ENCODE measurements around the gene SDHAF2. TPM values are rescaled to one million over a fixed set of nuclear protein-coding genes. Genes with fewer than 3 reads are reported as not detected.

Gene SDHAF2
- polyA plus RNA-seq, 3 donors, result 45.5 to 70.2 (median 64.8) TPM

DNA sequence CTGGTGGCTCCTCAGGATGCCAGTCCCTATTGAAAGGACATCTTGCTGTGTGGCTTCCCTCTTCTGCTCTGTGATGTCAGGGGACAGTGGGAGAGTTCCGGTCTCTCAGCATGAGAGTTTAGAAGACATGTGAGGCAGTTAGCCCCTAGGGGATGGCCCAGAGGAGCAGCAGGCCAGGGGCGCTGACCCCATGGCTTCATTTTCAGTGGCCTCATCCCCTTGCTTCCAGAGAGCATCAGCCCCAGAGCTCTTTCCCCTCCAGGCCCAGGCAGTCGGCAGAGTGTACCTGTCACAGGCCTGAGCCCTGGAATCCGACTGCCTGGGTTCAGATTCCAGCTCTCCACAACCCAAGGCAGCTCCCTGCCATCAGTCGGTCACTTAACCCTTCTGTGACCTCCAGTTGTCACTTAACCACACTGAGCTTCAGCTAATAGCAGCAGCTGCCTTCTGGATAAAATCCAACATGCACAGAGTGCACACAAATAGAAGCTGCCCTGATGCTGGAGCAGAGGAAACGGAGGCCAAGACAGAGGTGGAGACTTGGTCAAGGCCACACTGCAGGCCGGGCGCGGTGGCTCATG is 64.5 kb downstream of the SDHAF2 start:
- intact Hi-C loops (cut with micrococcal nuclease), result no loop called here
- H3K9me3 Mint-ChIP-seq, result no peaks in the 10 kb centered on the region
- Histone ChIP-seq H3K4me2 (replicated peaks; ENCODE audit: extremely low read depth, low read length, poor library complexity, severe bottlenecking) (no peak overlapping the region), H3K9ac (ENCODE audit: insufficient read depth, low read length, poor library complexity, severe bottlenecking) (no peak overlapping the region), H2AFZ (ENCODE audit: insufficient read depth, low read depth, low read length, poor library complexity, severe bottlenecking) (no peak overlapping the region), H3K4me1 (ENCODE audit: control insufficient read depth in 1 of 2, insufficient read depth in 2 of 2, low read length in 2 of 2) (no peaks in the 10 kb centered on the region), H3K9me3 (replicated peaks in 1 of 2; ENCODE audit: control insufficient read depth in 1 of 2, insufficient read depth in 1 of 2, low read length in 2 of 2) (no peaks in the 10 kb centered on the region), H3K27ac (ENCODE audit: low read depth in 1 of 2, low read length in 2 of 2) (no peak overlapping the region), H4K20me1 (ENCODE audit: insufficient read depth, low read length) (no peaks in the 10 kb centered on the region), H3K79me2 (ENCODE audit: insufficient read depth, low read length) (no peaks in the 10 kb centered on the region), H3K4me3 (replicated peaks in 1 of 3; ENCODE audit: low read depth in 2 of 3, low read length in 3 of 3) (no peak overlapping the region), H3K27me3 (ENCODE audit: control insufficient read depth in 2 of 2, insufficient read depth in 2 of 2, low read length in 2 of 2) (no peaks in the 10 kb centered on the region), H3K36me3 (replicated peaks in 1 of 2; ENCODE audit: control insufficient read depth in 1 of 2, insufficient read depth in 2 of 2, low read length in 2 of 2) (no peaks in the 10 kb centered on the region)
- H3K36me3 Mint-ChIP-seq, result no peaks in the 10 kb centered on the region
- 91% methylated on average over 6 of the region's 9 CpGs for WGBS (ENCODE audit: insufficient coverage)
- no peak overlapping the region for H3K4me3 Mint-ChIP-seq
- no peak for DNase-seq
- H3K4me1 Mint-ChIP-seq, result no peaks in the 10 kb centered on the region
- peaks cover 2 to 9% (median 5%) of the 10 kb centered on the region in 3 donors for H3K27me3 Mint-ChIP-seq (ENCODE audit: low read depth in 3 of 3)
- peak overlapping the region in 1 of 7 donors; percentile 46 for H3K27ac Mint-ChIP-seq
- TF ChIP-seq, protein P1, sequence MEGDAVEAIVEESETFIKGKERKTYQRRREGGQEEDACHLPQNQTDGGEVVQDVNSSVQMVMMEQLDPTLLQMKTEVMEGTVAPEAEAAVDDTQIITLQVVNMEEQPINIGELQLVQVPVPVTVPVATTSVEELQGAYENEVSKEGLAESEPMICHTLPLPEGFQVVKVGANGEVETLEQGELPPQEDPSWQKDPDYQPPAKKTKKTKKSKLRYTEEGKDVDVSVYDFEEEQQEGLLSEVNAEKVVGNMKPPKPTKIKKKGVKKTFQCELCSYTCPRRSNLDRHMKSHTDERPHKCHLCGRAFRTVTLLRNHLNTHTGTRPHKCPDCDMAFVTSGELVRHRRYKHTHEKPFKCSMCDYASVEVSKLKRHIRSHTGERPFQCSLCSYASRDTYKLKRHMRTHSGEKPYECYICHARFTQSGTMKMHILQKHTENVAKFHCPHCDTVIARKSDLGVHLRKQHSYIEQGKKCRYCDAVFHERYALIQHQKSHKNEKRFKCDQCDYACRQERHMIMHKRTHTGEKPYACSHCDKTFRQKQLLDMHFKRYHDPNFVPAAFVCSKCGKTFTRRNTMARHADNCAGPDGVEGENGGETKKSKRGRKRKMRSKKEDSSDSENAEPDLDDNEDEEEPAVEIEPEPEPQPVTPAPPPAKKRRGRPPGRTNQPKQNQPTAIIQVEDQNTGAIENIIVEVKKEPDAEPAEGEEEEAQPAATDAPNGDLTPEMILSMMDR (IDR thresholded peaks at IDR 0.05), result no peak

GRCh38 chr11:61495801-61496601 is 66.1 kb downstream of the SDHAF2 start:
- Histone ChIP-seq H4K20me1 (ENCODE audit: insufficient read depth, low read length) (no peaks in the 10 kb centered on the region), H2AFZ (ENCODE audit: insufficient read depth, low read depth, low read length, poor library complexity, severe bottlenecking) (no peak overlapping the region), H3K4me1 (ENCODE audit: control insufficient read depth in 1 of 2, insufficient read depth in 2 of 2, low read length in 2 of 2) (no peaks in the 10 kb centered on the region), H3K9ac (ENCODE audit: insufficient read depth, low read length, poor library complexity, severe bottlenecking) (no peak overlapping the region), H3K79me2 (ENCODE audit: insufficient read depth, low read length) (no peaks in the 10 kb centered on the region), H3K9me3 (replicated peaks in 1 of 2; ENCODE audit: control insufficient read depth in 1 of 2, insufficient read depth in 1 of 2, low read length in 2 of 2) (no peaks in the 10 kb centered on the region), H3K27ac (ENCODE audit: low read depth in 1 of 2, low read length in 2 of 2) (no peak overlapping the region), H3K27me3 (ENCODE audit: control insufficient read depth in 2 of 2, insufficient read depth in 2 of 2, low read length in 2 of 2) (no peaks in the 10 kb centered on the region), H3K4me2 (replicated peaks; ENCODE audit: extremely low read depth, low read length, poor library complexity, severe bottlenecking) (no peak overlapping the region), H3K4me3 (replicated peaks in 1 of 3; ENCODE audit: low read depth in 2 of 3, low read length in 3 of 3) (no peak overlapping the region), H3K36me3 (replicated peaks in 1 of 2; ENCODE audit: control insufficient read depth in 1 of 2, insufficient read depth in 2 of 2, low read length in 2 of 2) (no peaks in the 10 kb centered on the region)
- H3K27me3 Mint-ChIP-seq (ENCODE audit: low read depth in 3 of 3), result peaks cover 1 to 7% (median 3%) of the 10 kb centered on the region in 3 donors
- intact Hi-C loops (cut with micrococcal nuclease), result no loop called here
- no peaks in the 10 kb centered on the region for H3K9me3 Mint-ChIP-seq
- DNase-seq, result no peak
- H3K27ac Mint-ChIP-seq, result no peak overlapping the region
- TF ChIP-seq, protein P1 (IDR thresholded peaks at IDR 0.05), result no peak
- WGBS (ENCODE audit: insufficient coverage), result 92% methylated on average over 24 of the region's 26 CpGs
- no peaks in the 10 kb centered on the region for H3K36me3 Mint-ChIP-seq
- H3K4me3 Mint-ChIP-seq, result no peak overlapping the region
- H3K4me1 Mint-ChIP-seq, result no peaks in the 10 kb centered on the region

Small RNA genes lying within 50 kb of the gene (small RNA-seq; reads per million reads assigned to genes)
- not detected for gene RN7SL23P (ENCODE audit: insufficient read length, low read depth)

Other genes with a start within 250 kb of the SDHAF2 start
- 1 to 10 TPM; 1.4 to 4.1 (median 1.9) TPM for gene PGA3, start 226.6 kb upstream of the SDHAF2 start, polyA plus RNA-seq
- 10 to 100 TPM in 1 of 3 donors, 1 to 10 TPM in 2; 1.5 to 33.5 (median 7.0) TPM for gene PGA4, start 207.8 kb upstream of the SDHAF2 start, polyA plus RNA-seq
- 1 to 10 TPM; 1.0 to 3.6 (median 2.0) TPM for gene PGA5, start 188.9 kb upstream of the SDHAF2 start, polyA plus RNA-seq
- under 1 TPM in 2 of 3 donors, not detected in 1; 0.05 to 0.23 TPM for gene VWCE, start 134.8 kb upstream of the SDHAF2 start, polyA plus RNA-seq
- gene DDB1, start 97.0 kb upstream of the SDHAF2 start, polyA plus RNA-seq, result 10 to 100 TPM; 54.1 to 97.2 (median 86.6) TPM
- 10 to 100 TPM; 29.5 to 40.8 (median 29.6) TPM for gene TKFC, start 96.9 kb upstream of the SDHAF2 start, polyA plus RNA-seq
- gene CYB561A3, start 68.2 kb upstream of the SDHAF2 start, polyA plus RNA-seq, result 100 to 1,000 TPM in 2 of 3 donors, 10 to 100 TPM in 1; 79.7 to 112 (median 112) TPM
- 10 to 100 TPM; 34.5 to 64.0 (median 50.7) TPM for gene TMEM138, start 67.8 kb upstream of the SDHAF2 start, polyA plus RNA-seq
- gene TMEM216, start 37.5 kb upstream of the SDHAF2 start, polyA plus RNA-seq, result 10 to 100 TPM; 16.6 to 31.2 (median 30.1) TPM
- 10 to 100 TPM; 12.5 to 67.5 (median 20.1) TPM for gene CPSF7, start 149 bp upstream of the SDHAF2 start, polyA plus RNA-seq
- not detected for gene LRRC10B, start 78.6 kb downstream of the SDHAF2 start, polyA plus RNA-seq
- gene SYT7, start 151.0 kb downstream of the SDHAF2 start, polyA plus RNA-seq, result not detected